Caco-2 (cell line): Measurements from ENCODE around the gene GALNS. TPM values are rescaled to one million over a fixed set of nuclear protein-coding genes. Genes with fewer than 3 reads are reported as not detected.

ENCODE experiments used
- Bru-seq: library from RNA; stranded (reverse); fragments of 400-500 nt; gene quantifications from one replicate; lab custom pipeline; 2021; lab: Mats Ljungman, UMichigan
- BruChase-seq, 2 experiments: library from RNA; stranded (reverse); fragments of 400-500 nt; gene quantifications; one replicate each; lab custom pipeline; 2021; lab: Mats Ljungman, UMichigan
- BruUV-seq: library from RNA; stranded (reverse); fragments of 400-500 nt; replicated peaks from 2 replicates; lab custom pipeline; 2021; lab: Mats Ljungman, UMichigan
- CTCF ChIA-PET: fragments of 300-600 bp; sonication (Branson Sonifier 250); formaldehyde crosslinking; loops from one replicate; lab custom pipeline; 2022; ENCODE audit warnings: antibody characterized with exemption; lab: Charles Lee
- POLR2A ChIA-PET: fragments of 300-600 bp; sonication (Branson Sonifier 250); formaldehyde crosslinking; loops from one replicate; lab custom pipeline; 2022; ENCODE audit warnings: antibody characterized with exemption; lab: Charles Lee
- DNase-seq, 2 experiments: peaks; one replicate each; pipeline versions ENCODE4 v3.0.0 to v3.0.0-alpha.2; 2020 to 2022
- H3K27me3 ChIP-seq: replicated peaks from 2 replicates; pipeline ENCODE4 v1.6.0; 2011; ENCODE audit warnings: low read length; ENCODE audit not compliant: control insufficient read depth, insufficient read depth
- H3K36me3 ChIP-seq: 2 replicates; pipeline ENCODE4 v1.5.1; 2011; ENCODE audit warnings: low read length; ENCODE audit not compliant: control insufficient read depth, insufficient read depth
- H3K4me1 ChIP-seq: fragments of 250-450 bp; sonication (Bioruptor Pico); 2 replicates; pipeline ENCODE4 v1.5.1; 2020; ENCODE audit warnings: mild to moderate bottlenecking
- H3K4me3 ChIP-seq: 2 replicates; pipeline ENCODE4 v1.5.1; 2011; ENCODE audit warnings: low read depth, mild to moderate bottlenecking, control low read depth, low read length
- H3K9me3 ChIP-seq: fragments of 250-450 bp; sonication (Bioruptor Pico); 2 replicates; pipeline ENCODE4 v1.5.1; 2020; ENCODE audit warnings: mild to moderate bottlenecking, moderate library complexity
- H3K27ac Mint-ChIP-seq: one replicate; pipeline ENCODE4 v1.8.0; 2022; ENCODE audit warnings: mixed read lengths; ENCODE audit not compliant: unreplicated experiment
- H3K27me3 Mint-ChIP-seq: one replicate; pipeline ENCODE4 v1.8.0; 2022; ENCODE audit warnings: mixed read lengths; ENCODE audit not compliant: insufficient read depth, unreplicated experiment
- H3K36me3 Mint-ChIP-seq: one replicate; pipeline ENCODE4 v1.8.0; 2022; ENCODE audit warnings: mild to moderate bottlenecking, mixed read lengths; ENCODE audit not compliant: insufficient read depth, unreplicated experiment
- H3K4me1 Mint-ChIP-seq: one replicate; pipeline ENCODE4 v1.8.0; 2022; ENCODE audit warnings: low read depth, mixed read lengths; ENCODE audit not compliant: unreplicated experiment
- H3K4me3 Mint-ChIP-seq: one replicate; pipeline ENCODE4 v1.8.0; 2022; ENCODE audit warnings: mild to moderate bottlenecking, moderate library complexity, mixed read lengths; ENCODE audit not compliant: unreplicated experiment
- H3K9me3 Mint-ChIP-seq: one replicate; pipeline ENCODE4 v1.8.0; 2022; ENCODE audit warnings: mixed read lengths; ENCODE audit not compliant: unreplicated experiment
- CTCF ChIP-seq, 2 experiments: fragments of 200-600 bp in 1 of 2; IDR thresholded peaks; 1 replicate in 1 of 2; 2 replicates in 1 of 2; pipeline versions ENCODE4 v1.5.1 to v1.8.0; 2011 to 2022; ENCODE audit warnings: antibody characterized with exemption in 1 of 2, control low read depth in 1 of 2, inconsistent platforms in 1 of 2, low read depth in 1 of 2, low read length in 1 of 2, mild to moderate bottlenecking in 1 of 2, moderate library complexity in 1 of 2; ENCODE audit not compliant: insufficient read depth in 1 of 2, severe bottlenecking in 1 of 2, unreplicated experiment in 1 of 2
- intact Hi-C: fragments of 100-400 bp; cut with micrococcal nuclease; formaldehyde crosslinking; loops from one replicate; pipeline ENCODE4 v1.10.0; 2022; ENCODE audit not compliant: unreplicated experiment
- long read RNA-seq: library from polyadenylated mRNA; stranded (forward); transcript quantifications from one replicate; pipeline ENCODE4 v2.0.0, GENCODE V29; 2022
- total RNA-seq: library from RNA; stranded (reverse); gene quantifications from 2 replicates; pipeline ENCODE4 v1.2.3, GENCODE V29; 2022

The GALNS gene
- 55.3 and 57.8 TPM in 2 replicates for total RNA-seq
- Bru-seq, nascent RNA = percentile 57 among the genes with signal in this experiment
- BruChase-seq, experiment 1, labeled RNA remaining after a 2-hour chase = percentile 66 among the genes with signal in this experiment
- BruChase-seq, experiment 2, labeled RNA remaining after a 6-hour chase = percentile 75 among the genes with signal in this experiment
- long read RNA-seq, full-length matches to known transcripts = 56 of 89 reads
- long read RNA-seq, partial matches to known transcripts = 11 of 89 reads
- long read RNA-seq, other reads (novel, unspliced or antisense) = 22 of 89 reads

- Mint-ChIP-seq H3K9me3 (no peaks in the 10 kb centered on the region), H3K36me3 (peaks cover 34% of the 10 kb centered on the region), H3K4me3 (peak within 1 kb of the TSS; percentile 95), H3K27me3 (no peaks in the 10 kb centered on the region), H3K4me1 (peaks cover 18% of the 10 kb centered on the region), H3K27ac (peak within 1 kb of the TSS; percentile 98)
- Histone ChIP-seq H3K36me3 (0 out of 2 replicates have a peak, but pooled peaks cover 6% of the 10 kb centered on the region), H3K27me3 (no peaks in the 10 kb centered on the region), H3K9me3 (no peaks in the 10 kb centered on the region), H3K4me3 (peak within 1 kb of the TSS; percentile 86), H3K4me1 (peaks cover 11% of the 10 kb centered on the region)
- peak; percentile 98 to 100 for DNase-seq
- POLR2A ChIA-PET = interaction anchor here (0.6 to 2.1 kb wide), 4 partner anchors 12 to 390 kb away, joined by 3 to 13 read pairs (median 3); partner anchors contain the start of gene APRT
- intact Hi-C loops = loop anchor here (1.0 to 5.0 kb wide), 3 partner anchors 41 to 360 kb away; no protein-coding TSS in a partner anchor
- CTCF ChIA-PET = interaction anchor here (0.8 to 2.4 kb wide), 8 partner anchors 11 to 120 kb away, joined by 3 to 18 read pairs (median 4); partner anchors contain the start of gene APRT
- no peak for TF ChIP-seq CTCF (IDR thresholded peaks at IDR 0.05; ENCODE audit: insufficient read depth in 1 of 2, low read depth in 1 of 2, low read length in 1 of 2, severe bottlenecking in 1 of 2, unreplicated experiment in 1 of 2)
- no TSS peak for BruUV-seq
These were observed at the start of gene GALNS, which contains the start of gene TRAPPC2L for GRCh38 chr16:88856828-88857727. TSS of gene GALNS (minus strand) at chr16:88856947. CDS start at chr16:88856877, 70 bp downstream. TSS of gene TRAPPC2L (plus strand) at chr16:88857127. CDS start at chr16:88857151, 24 bp downstream.

- Histone ChIP-seq H3K36me3 (no peaks in the 10 kb centered on the region), H3K9me3 (no peaks in the 10 kb centered on the region), H3K4me1 (no peaks in the 10 kb centered on the region), H3K27me3 (no peaks in the 10 kb centered on the region), H3K4me3 (no peak overlapping the region)
- Mint-ChIP-seq H3K4me3 (no peak overlapping the region), H3K27ac (no peak overlapping the region), H3K27me3 (no peaks in the 10 kb centered on the region), H3K4me1 (no peaks in the 10 kb centered on the region), H3K36me3 (peaks cover 6% of the 10 kb centered on the region), H3K9me3 (no peaks in the 10 kb centered on the region)
- ChIA-PET POLR2A (no interaction called here), CTCF (interaction anchor here (0.7 kb wide), 1 partner anchor 95 kb away, joined by 5 read pairs; the partner anchor contains the start of gene APRT)
- DNase-seq = no peak
- no TSS peak for BruUV-seq
- TF ChIP-seq CTCF (IDR thresholded peaks at IDR 0.05; ENCODE audit: insufficient read depth in 1 of 2, low read depth in 1 of 2, low read length in 1 of 2, severe bottlenecking in 1 of 2, unreplicated experiment in 1 of 2) = no peak
- intact Hi-C loops = no loop called here
These were observed 49.3 kb upstream of the GALNS start for GRCh38 chr16:88906020-88906419.

- Mint-ChIP-seq H3K27ac (no peak overlapping the region), H3K4me3 (no peak overlapping the region), H3K9me3 (no peaks in the 10 kb centered on the region), H3K27me3 (no peaks in the 10 kb centered on the region), H3K4me1 (no peaks in the 10 kb centered on the region), H3K36me3 (peaks cover 6% of the 10 kb centered on the region)
- no peaks in the 10 kb centered on the region for H3K36me3 ChIP-seq
- BruUV-seq = no TSS peak
- ChIA-PET POLR2A (no interaction called here), CTCF (interaction anchor here (0.7 kb wide), 1 partner anchor 94 kb away, joined by 5 read pairs; the partner anchor contains the start of gene APRT)
- H3K9me3 ChIP-seq = no peaks in the 10 kb centered on the region
- H3K4me1 ChIP-seq = no peaks in the 10 kb centered on the region
- no peaks in the 10 kb centered on the region for H3K27me3 ChIP-seq
- intact Hi-C loops = no loop called here
- TF ChIP-seq CTCF (IDR thresholded peaks at IDR 0.05; ENCODE audit: insufficient read depth in 1 of 2, low read depth in 1 of 2, low read length in 1 of 2, severe bottlenecking in 1 of 2, unreplicated experiment in 1 of 2) = no peak
- peak in 1 of 2 experiments; percentile 49 for DNase-seq
- no peak overlapping the region for H3K4me3 ChIP-seq
These were observed 48.8 kb upstream of the GALNS start for GRCh38 chr16:88905563-88905962.
